ENCODE measurements around the gene ANO3. TPM values are rescaled to one million over a fixed set of nuclear protein-coding genes. Genes with fewer than 3 reads are reported as not detected.
"Not testable (repeated sequence)": the region's sequence is repeated elsewhere in the genome, so short reads cannot be mapped to it uniquely, and the experiment has no call there.

The ANO3 gene
- total and polyA plus RNA-seq, 9 donors: 0.04 to 0.70 (median 0.13) TPM

- no peaks in the 10 kb centered on the region for H3K4me1 ChIP-seq (ENCODE audit: control insufficient read depth, insufficient read depth, low read length)
- no peaks in the 10 kb centered on the region for H3K27me3 ChIP-seq (ENCODE audit: control insufficient read depth, insufficient read depth, low read length)
- no peak for DNase-seq
- no peaks in the 10 kb centered on the region for H3K9me3 ChIP-seq (replicated peaks; ENCODE audit: control insufficient read depth, low read depth, low read length)
- no peaks in the 10 kb centered on the region for H3K36me3 ChIP-seq (ENCODE audit: control insufficient read depth, insufficient read depth, low read length)
- H3K27ac ChIP-seq (ENCODE audit: low read length): no peak overlapping the region
- WGBS (ENCODE audit: insufficient coverage): 87% methylated on average over 2 of the region's 2 CpGs
- H3K4me3 ChIP-seq (ENCODE audit: low read length): no peak overlapping the region
These were observed 281.8 kb downstream of the ANO3 start for GRCh38 chr11:26613759-26614158.

GRCh38 chr11:26618441-26618840 is 286.5 kb downstream of the ANO3 start:
- Histone ChIP-seq H3K4me1 (ENCODE audit: control insufficient read depth, insufficient read depth, low read length) (no peaks in the 10 kb centered on the region), H3K9me3 (replicated peaks; ENCODE audit: control insufficient read depth, low read depth, low read length) (no peaks in the 10 kb centered on the region), H3K4me3 (ENCODE audit: low read length) (no peak overlapping the region), H3K36me3 (ENCODE audit: control insufficient read depth, insufficient read depth, low read length) (no peaks in the 10 kb centered on the region), H3K27me3 (ENCODE audit: control insufficient read depth, insufficient read depth, low read length) (no peaks in the 10 kb centered on the region), H3K27ac (ENCODE audit: low read length) (no peak overlapping the region)
- WGBS (ENCODE audit: insufficient coverage): no CpG with 5 or more reads among the region's 1 CpG
- no peak for DNase-seq

- no peak for DNase-seq
- Histone ChIP-seq H3K4me1 (ENCODE audit: control insufficient read depth, insufficient read depth, low read length) (no peaks in the 10 kb centered on the region), H3K36me3 (ENCODE audit: control insufficient read depth, insufficient read depth, low read length) (no peaks in the 10 kb centered on the region), H3K27me3 (ENCODE audit: control insufficient read depth, insufficient read depth, low read length) (no peaks in the 10 kb centered on the region), H3K9me3 (replicated peaks; ENCODE audit: control insufficient read depth, low read depth, low read length) (no peaks in the 10 kb centered on the region), H3K27ac (ENCODE audit: low read length) (no peak overlapping the region), H3K4me3 (ENCODE audit: low read length) (no peak overlapping the region)
- WGBS (ENCODE audit: insufficient coverage): no CpG with 5 or more reads among the region's 1 CpG
These were observed 288.5 kb downstream of the ANO3 start for GRCh38 chr11:26620282-26621045.

- Histone ChIP-seq H3K27me3 (ENCODE audit: control insufficient read depth, insufficient read depth, low read length) (no peaks in the 10 kb centered on the region), H3K9me3 (replicated peaks; ENCODE audit: control insufficient read depth, low read depth, low read length) (no peaks in the 10 kb centered on the region), H3K4me3 (ENCODE audit: low read length) (no peak overlapping the region), H3K4me1 (ENCODE audit: control insufficient read depth, insufficient read depth, low read length) (no peaks in the 10 kb centered on the region), H3K27ac (ENCODE audit: low read length) (no peak overlapping the region), H3K36me3 (ENCODE audit: control insufficient read depth, insufficient read depth, low read length) (no peaks in the 10 kb centered on the region)
- DNase-seq: no peak
These were observed 289.2 kb downstream of the ANO3 start for GRCh38 chr11:26621132-26621531.

- no peaks in the 10 kb centered on the region for H3K36me3 ChIP-seq (ENCODE audit: control insufficient read depth, insufficient read depth, low read length)
- no peak for DNase-seq
- no peaks in the 10 kb centered on the region for H3K9me3 ChIP-seq (replicated peaks; ENCODE audit: control insufficient read depth, low read depth, low read length)
- 69% methylated on average over 2 of the region's 2 CpGs for WGBS (ENCODE audit: insufficient coverage)
- no peak overlapping the region for H3K4me3 ChIP-seq (ENCODE audit: low read length)
- H3K4me1 ChIP-seq (ENCODE audit: control insufficient read depth, insufficient read depth, low read length): no peaks in the 10 kb centered on the region
- H3K27ac ChIP-seq (ENCODE audit: low read length): no peak overlapping the region
- H3K27me3 ChIP-seq (ENCODE audit: control insufficient read depth, insufficient read depth, low read length): no peaks in the 10 kb centered on the region
These were observed 290.3 kb downstream of the ANO3 start for GRCh38 chr11:26622181-26622580.

GRCh38 chr11:26623076-26623659 is 291.2 kb downstream of the ANO3 start:
- Histone ChIP-seq H3K4me3 (ENCODE audit: low read length) (no peak overlapping the region), H3K27me3 (ENCODE audit: control insufficient read depth, insufficient read depth, low read length) (no peaks in the 10 kb centered on the region), H3K9me3 (replicated peaks; ENCODE audit: control insufficient read depth, low read depth, low read length) (no peaks in the 10 kb centered on the region), H3K36me3 (ENCODE audit: control insufficient read depth, insufficient read depth, low read length) (no peaks in the 10 kb centered on the region), H3K27ac (ENCODE audit: low read length) (no peak overlapping the region), H3K4me1 (ENCODE audit: control insufficient read depth, insufficient read depth, low read length) (no peaks in the 10 kb centered on the region)
- DNase-seq: no peak
- WGBS (ENCODE audit: insufficient coverage): no CpG with 5 or more reads among the region's 2 CpGs

- no peak overlapping the region for H3K4me3 ChIP-seq (ENCODE audit: low read length)
- H3K9me3 ChIP-seq (replicated peaks; ENCODE audit: control insufficient read depth, low read depth, low read length): no peaks in the 10 kb centered on the region
- no peak overlapping the region for H3K27ac ChIP-seq (ENCODE audit: low read length)
- WGBS (ENCODE audit: insufficient coverage): no CpG with 5 or more reads among the region's 1 CpG
- H3K36me3 ChIP-seq (ENCODE audit: control insufficient read depth, insufficient read depth, low read length): no peaks in the 10 kb centered on the region
- H3K4me1 ChIP-seq (ENCODE audit: control insufficient read depth, insufficient read depth, low read length): no peaks in the 10 kb centered on the region
- DNase-seq: no peak
- H3K27me3 ChIP-seq (ENCODE audit: control insufficient read depth, insufficient read depth, low read length): no peaks in the 10 kb centered on the region
These were observed 294.4 kb downstream of the ANO3 start for GRCh38 chr11:26626346-26626745.

- 100% methylated on average over 1 of the region's 2 CpGs for WGBS (ENCODE audit: insufficient coverage)
- Histone ChIP-seq H3K4me1 (ENCODE audit: control insufficient read depth, insufficient read depth, low read length) (no peaks in the 10 kb centered on the region), H3K36me3 (ENCODE audit: control insufficient read depth, insufficient read depth, low read length) (no peaks in the 10 kb centered on the region), H3K27me3 (ENCODE audit: control insufficient read depth, insufficient read depth, low read length) (no peaks in the 10 kb centered on the region), H3K9me3 (replicated peaks; ENCODE audit: control insufficient read depth, low read depth, low read length) (no peaks in the 10 kb centered on the region), H3K27ac (ENCODE audit: low read length) (no peak overlapping the region), H3K4me3 (ENCODE audit: low read length) (no peak overlapping the region)
- DNase-seq: no peak
These were observed 300.8 kb downstream of the ANO3 start for GRCh38 chr11:26632691-26633159.

GRCh38 chr11:26643314-26643713 is 311.4 kb downstream of the ANO3 start:
- H3K4me3 ChIP-seq (ENCODE audit: low read length); H3K27ac ChIP-seq (ENCODE audit: low read length); H3K4me1 ChIP-seq (ENCODE audit: control insufficient read depth, insufficient read depth, low read length); H3K9me3 ChIP-seq (replicated peaks; ENCODE audit: control insufficient read depth, low read depth, low read length); H3K36me3 ChIP-seq (ENCODE audit: control insufficient read depth, insufficient read depth, low read length); H3K27me3 ChIP-seq (ENCODE audit: control insufficient read depth, insufficient read depth, low read length); DNase-seq: not testable (repeated sequence)
- 82% methylated on average over 3 of the region's 10 CpGs for WGBS (ENCODE audit: insufficient coverage)

GRCh38 chr11:26649884-26650283 is 318.0 kb downstream of the ANO3 start:
- no peaks in the 10 kb centered on the region for H3K4me1 ChIP-seq (ENCODE audit: control insufficient read depth, insufficient read depth, low read length)
- no peak overlapping the region for H3K4me3 ChIP-seq (ENCODE audit: low read length)
- H3K27me3 ChIP-seq (ENCODE audit: control insufficient read depth, insufficient read depth, low read length): no peaks in the 10 kb centered on the region
- 84% methylated on average over 2 of the region's 8 CpGs for WGBS (ENCODE audit: insufficient coverage)
- H3K9me3 ChIP-seq (replicated peaks; ENCODE audit: control insufficient read depth, low read depth, low read length): no peaks in the 10 kb centered on the region
- H3K36me3 ChIP-seq (ENCODE audit: control insufficient read depth, insufficient read depth, low read length): no peaks in the 10 kb centered on the region
- peak; percentile 63 for DNase-seq
- H3K27ac ChIP-seq (ENCODE audit: low read length): no peak overlapping the region
